NCI-H2029 (cell line): ENCODE results near the gene KLHL11.
"Not testable (repeated sequence)": the region's sequence is repeated elsewhere in the genome, so short reads cannot be mapped to it uniquely, and the experiment has no call there.

Experiments
- DNase-seq: peaks from one replicate; lab custom pipeline; 2025; lab: John Stamatoyannopoulos, UW

KLHL11 gene

DNA sequence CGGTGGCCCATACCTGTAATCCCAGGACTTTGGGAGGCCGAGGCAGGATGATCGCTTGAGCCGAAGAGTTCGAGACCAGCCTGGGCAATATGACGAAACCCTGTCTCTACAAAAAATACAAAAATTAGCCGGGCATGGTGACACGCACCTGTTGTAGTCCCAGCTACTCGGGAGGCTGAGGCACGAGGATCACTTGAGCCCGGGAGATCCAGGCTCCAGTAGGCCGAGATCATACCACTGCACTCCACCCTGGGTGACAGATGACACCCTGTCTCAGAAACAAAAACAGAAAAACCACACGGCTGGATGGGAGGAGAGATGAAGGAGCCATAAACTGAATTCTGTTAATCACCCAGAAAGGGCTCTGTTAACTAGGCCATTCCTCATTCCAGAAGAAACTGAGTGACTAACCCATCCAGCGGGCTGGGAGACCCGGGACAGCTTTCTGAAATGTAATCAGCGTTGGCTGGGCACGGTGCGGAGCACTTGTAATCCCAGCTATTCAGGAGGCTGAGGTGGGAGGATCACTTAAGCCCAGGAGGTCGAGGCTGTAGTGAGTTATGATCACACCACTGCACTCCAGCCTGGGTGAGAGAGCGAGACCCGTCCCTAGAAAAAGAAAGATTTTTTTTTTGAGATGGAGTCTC lies 28.6 kb downstream of the KLHL11 start:
- no peak for DNase-seq

DNA sequence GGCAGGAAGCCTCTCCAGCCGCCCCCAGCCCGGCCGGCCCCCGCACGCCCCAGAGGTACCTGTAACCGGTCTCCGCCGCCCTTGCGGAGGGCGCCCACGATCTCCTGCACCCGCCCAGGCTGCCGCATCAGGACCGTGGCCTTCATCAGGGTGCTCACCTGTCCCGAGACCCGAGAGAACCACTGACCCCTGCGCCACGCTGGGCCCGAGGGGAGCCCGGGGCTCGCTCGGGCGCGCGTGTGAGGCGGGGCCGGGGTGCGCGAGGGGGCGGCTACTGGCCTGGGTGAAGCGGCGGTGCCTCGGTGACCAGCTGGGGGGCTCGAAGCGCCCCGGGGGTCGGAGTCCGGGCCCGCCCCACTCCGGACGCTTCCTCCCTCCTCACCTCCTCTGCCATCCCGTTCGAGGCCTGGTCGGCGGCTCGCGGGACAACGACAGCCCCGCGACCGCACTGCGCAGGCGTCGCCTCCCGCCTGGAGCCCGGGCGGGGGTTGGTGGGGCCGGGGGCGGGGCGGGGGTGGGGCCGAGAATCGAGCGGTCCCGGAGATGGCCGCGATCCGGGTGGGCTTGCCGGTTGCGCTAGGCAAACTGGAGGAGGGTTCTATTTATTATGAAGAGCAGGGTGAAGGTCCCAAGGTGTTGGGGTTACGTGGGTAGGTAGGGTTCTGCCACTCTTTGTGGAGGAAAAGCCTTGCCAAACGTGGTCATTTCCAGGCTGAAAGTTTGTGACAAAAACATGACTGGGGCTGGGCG lies 29.2 kb downstream of the KLHL11 start, which contains the start of gene NT5C3B:
TSS of gene NT5C3B (minus strand) at position 433 of the 750 bp plus-strand sequence. CDS start at position 394, 39 bp downstream.
- DNase-seq, result no peak

DNA sequence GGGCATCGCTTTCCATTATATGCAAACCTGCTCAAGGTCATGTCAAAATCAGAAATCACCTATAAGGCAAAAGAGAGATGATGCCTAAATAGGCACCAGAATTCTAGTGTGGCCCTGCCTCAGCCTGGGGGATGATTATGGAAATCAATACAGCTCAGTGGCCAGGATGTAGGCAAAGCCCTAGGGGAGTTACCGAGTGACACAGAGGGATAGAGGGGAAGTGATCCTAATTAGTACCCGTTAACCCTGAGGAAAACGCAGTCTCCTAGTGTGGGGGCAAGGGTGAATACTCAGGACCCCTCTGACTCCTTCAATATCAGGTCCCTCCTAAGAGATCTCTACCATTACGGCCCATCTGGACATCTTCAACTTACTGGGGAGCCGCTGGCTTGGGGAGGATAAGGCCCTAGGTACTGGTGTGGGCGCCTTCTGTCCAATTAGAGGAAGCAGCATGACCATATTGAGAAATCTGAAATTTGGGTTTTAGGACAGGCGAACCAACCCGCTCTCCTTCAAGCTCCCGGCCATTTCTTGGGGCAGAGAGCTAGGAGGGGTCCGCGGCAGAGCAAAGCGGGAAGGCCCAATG lies 29.9 kb downstream of the KLHL11 start:
- no peak for DNase-seq

- not testable (repeated sequence) for DNase-seq
These were observed 35.3 kb downstream of the KLHL11 start for GRCh38 chr17:41829961-41830360.

DNA sequence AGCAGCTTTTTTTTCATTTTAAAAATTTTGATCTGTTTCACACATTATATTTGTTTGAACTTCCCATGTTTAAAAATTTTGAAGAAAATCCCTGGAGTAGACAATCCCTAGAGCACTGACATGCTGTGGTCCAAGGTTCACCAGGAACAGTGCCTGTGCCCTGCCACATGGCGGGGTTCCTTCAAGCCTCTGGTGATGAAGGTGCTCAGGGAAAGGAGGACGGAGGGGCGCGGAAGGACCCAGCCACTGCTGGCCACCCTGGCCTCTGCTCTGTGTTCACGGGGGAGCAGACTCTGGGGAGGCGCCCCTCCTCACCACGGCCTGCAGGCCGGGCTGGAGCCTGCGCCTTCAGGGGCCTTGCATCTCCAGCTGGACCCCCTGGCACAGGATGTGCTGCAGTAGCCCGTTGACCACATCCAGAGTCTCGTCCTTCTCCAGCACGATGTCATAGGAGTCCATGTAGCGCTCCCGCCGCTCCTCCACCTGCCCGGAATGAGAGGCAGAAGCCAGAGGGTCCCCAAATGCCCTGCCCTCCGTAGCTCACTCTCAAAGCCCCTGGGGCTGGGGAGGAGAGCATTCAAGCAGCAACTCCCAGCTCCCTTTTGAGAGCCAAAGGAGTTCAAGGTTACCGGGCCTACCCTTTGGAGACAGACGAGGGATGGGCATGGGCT lies 39.9 kb downstream of the KLHL11 start:
- no peak for DNase-seq

- DNase-seq, result no peak
These were observed 41.1 kb downstream of the KLHL11 start for GRCh38 chr17:41824086-41824485.

GRCh38 chr17:41823580-41823979 lies 41.6 kb downstream of the KLHL11 start:
- DNase-seq, result no peak

DNA sequence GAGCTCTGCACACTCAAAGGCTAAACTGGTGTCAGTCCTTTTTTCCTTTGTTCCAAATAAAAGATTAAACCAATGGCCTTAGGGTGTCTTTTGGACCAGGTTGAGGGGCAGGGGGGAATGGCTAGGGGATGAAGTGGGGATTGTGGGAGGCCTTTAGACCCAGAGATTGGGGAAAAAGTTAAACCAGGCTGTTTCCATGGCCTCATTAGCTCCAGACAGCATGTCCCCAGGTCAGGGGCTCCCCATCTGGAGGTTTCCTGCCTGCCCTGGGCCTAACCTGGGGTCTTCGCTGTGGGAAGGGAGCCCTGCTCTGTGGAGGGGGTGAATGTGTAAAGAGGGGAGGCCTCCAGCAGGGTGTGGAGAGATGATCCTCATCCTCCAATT lies 42.1 kb downstream of the KLHL11 start:
- no peak for DNase-seq

DNA sequence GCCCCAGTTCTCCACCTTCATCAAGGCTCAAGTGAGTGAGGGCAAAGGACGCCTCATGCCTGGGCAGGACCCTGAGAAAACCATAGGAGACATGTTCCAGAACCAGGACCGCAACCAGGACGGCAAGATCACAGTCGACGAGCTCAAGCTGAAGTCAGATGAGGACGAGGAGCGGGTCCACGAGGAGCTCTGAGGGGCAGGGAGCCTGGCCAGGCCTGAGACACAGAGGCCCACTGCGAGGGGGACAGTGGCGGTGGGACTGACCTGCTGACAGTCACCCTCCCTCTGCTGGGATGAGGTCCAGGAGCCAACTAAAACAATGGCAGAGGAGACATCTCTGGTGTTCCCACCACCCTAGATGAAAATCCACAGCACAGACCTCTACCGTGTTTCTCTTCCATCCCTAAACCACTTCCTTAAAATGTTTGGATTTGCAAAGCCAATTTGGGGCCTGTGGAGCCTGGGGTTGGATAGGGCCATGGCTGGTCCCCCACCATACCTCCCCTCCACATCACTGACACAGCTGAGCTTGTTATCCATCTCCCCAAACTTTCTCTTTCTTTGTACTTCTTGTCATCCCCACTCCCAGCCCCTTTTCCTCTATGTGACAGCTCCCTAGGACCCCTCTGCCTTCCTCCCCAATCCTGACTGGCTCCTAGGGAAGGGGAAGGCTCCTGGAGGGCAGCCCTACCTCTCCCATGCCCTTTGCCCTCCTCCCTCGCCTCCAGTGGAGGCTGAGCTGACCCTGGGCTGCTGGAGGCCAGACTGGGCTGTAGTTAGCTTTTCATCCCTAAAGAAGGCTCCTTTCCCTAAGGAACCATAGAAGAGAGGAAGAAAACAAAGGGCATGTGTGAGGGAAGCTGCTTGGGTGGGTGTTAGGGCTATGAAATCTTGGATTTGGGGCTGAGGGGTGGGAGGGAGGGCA lies 42.7 kb downstream of the KLHL11 start:
- no peak for DNase-seq

- DNase-seq, result no peak
These were observed 43.4 kb downstream of the KLHL11 start for GRCh38 chr17:41821776-41822175.

DNA sequence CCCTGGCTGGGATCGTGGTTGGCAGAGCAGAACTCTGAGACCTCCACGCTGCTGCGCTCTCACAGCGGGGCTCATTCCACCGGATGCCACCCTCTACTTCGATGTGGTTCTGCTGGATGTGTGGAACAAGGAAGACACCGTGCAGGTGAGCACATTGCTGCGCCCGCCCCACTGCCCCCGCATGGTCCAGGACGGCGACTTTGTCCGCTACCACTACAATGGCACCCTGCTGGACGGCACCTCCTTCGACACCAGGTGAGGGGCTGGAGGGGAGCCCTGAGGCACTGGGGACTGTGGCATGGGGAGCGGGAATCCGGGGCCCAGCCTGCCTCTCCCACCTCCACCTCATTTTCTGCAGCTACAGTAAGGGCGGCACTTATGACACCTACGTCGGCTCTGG lies 47.2 kb downstream of the KLHL11 start:
- no peak for DNase-seq

GRCh38 chr17:41816637-41817320 lies 48.4 kb downstream of the KLHL11 start:
- no peak for DNase-seq

- DNase-seq, result no peak
These were observed 51.0 kb downstream of the KLHL11 start for GRCh38 chr17:41814195-41814594.

DNA sequence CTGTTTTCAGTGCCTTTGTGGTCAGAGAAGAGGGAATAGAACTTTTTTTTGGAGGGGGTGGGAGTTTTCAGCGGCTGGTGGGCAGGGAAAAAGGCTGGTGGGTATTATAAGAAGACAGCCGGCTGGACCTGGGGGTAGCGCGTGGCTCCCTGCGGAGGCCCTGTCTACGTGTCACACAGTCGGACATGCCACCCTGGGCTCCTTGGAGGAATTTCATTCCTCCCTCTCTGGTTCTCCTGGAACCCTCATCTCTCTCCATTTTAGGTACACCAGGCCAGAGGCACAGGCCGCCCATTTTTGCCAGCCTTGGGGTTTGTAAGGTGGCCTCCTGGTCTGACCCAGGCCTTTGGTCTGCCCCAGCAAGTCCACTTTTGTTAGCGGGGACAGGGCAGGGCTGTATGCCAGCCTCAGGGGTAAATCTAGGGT lies 51.5 kb downstream of the KLHL11 start:
- no peak for DNase-seq

GRCh38 chr17:41813152-41813680 lies 52.0 kb downstream of the KLHL11 start:
- DNase-seq, result no peak

DNA sequence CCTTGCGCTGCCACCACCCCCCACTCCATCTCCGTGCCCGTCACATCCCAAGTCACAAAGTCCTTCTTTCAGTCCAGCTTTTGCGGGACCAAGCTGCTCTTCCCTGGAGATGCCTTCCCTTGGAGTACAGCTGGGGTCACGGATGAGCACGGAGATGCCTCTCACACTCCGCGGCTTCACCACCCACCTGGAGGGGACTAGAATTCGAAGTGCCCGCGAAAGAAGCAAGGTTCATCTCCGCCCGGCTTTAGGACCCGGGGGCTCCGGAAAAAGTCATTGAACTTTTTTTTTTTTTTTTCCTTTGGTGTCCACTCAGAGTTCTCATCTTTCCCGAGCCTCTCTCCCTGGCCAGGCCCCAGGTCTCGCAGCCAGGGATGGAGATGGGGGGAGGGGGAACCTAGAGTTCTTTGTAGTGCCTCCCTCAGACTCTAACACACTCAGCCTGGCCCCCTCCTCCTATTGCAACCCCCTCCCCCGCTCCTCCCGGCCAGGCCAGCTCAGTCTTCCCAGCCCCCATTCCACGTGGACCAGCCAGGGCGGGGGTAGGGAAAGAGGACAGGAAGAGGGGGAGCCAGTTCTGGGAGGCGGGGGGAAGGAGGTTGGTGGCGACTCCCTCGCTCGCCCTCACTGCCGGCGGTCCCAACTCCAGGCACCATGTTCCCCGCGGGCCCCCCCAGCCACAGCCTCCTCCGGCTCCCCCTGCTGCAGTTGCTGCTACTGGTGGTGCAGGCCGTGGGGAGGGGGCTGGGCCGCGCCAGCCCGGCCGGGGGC lies 52.7 kb downstream of the KLHL11 start, which contains the start of gene FKBP10:
TSS of gene FKBP10 (plus strand) at position 624 of the 771 bp plus-strand sequence. CDS start at position 655, 31 bp downstream.
- DNase-seq, result peak; percentile 69

DNA sequence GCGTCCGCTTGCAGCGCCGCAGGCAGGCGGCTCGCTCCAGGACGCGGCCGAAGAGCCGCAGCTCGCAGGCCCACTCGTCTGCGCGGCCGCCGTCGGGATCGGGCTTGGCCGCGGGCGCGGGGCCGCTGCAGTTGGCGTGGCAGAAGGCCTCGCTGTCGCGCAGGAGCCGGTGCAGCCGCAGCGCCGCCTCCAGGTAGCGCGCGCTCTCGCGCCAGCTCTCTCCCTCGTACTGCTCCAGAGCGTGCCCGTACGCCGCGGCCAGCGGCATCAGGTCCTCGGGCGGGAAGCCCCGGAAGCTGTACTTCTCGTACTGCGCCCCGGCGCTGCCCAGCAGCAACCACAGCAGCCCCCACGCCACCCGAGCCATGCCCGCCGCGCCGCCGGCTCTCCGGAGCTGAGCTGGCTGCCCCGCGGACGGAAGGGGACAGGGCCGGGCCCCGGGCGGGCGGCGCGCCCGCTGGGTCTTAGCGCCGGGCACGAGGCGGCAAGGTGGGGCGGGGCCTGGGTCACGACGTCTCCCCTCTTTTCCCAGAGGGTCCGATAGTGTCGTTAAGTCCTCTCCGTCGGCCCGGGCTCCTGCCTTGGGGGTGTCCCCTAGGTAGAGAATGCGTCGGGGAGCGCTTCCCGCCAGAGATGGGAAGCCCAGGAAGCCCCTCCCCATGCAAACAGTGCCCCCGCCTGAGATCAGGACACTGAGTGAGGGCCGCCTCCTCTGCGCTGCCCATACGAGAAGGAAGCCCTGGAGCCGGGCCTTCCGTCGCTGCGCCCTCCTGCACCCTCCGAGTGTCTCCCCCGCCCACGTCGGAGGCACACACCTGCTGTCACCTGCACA lies 53.5 kb downstream of the KLHL11 start, which contains the start of gene P3H4:
TSS of gene P3H4 (minus strand) at position 401 of the 832 bp plus-strand sequence. CDS start at position 367, 34 bp downstream.
- peak; percentile 45 for DNase-seq

DNA sequence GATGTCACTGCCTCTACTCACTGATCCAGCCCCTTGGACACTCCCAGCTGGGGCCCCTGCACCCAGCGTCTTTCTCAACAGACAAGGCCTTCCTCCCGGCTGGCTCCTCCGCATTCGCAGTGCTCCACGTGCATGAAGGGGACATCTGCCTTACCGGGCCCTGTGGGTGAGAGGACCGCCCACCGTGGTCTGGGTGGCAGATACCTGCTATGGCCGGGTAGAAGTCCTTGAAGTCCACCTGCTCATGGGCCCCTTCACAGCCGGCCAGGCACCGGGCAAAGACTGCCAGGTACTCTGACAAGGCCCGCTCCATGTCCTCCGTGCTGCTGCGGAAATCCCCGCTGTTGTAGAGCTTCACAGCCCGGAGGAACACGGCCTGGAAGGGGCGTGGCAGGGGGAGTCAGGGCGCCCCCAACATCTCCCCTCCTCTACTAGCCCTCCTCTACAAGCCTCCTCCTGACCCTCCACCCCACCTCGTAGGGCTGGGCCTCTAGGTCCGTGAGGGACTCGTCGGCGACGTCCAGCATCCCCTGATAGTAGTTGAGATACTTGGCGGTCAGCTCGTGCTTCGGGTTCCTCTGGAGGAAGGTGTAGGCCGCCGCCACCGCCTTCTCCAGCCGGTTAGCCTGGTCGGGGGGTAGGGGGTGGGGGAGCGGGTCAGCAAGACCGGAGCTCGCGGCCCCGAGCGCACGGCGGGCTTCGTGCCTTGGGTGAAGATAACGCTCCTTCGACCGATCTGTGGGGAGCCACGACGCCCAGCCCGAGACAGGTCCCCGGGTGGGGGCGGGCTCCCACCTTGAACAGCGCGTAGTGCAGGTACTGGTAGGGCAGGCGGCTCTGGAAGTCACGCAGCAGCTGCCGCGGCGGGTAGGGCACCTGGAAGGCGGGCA lies 54.3 kb downstream of the KLHL11 start:
- no peak for DNase-seq
